ENCODE data around the gene ERCC8. TPM values are rescaled to one million over a fixed set of nuclear protein-coding genes. Genes with fewer than 3 reads are reported as not detected.

Gene ERCC8
- total RNA-seq, 4 donors from 2014 or later = 5.0 to 29.1 (median 11.9) TPM

GRCh38 chr5:60835554-60835953 lies 109.3 kb downstream of the ERCC8 start:
- WGBS, 2 donors = 46 to 48% methylated on average over 5 of the region's 5 CpGs
- H3K4me3 ChIP-seq (ENCODE audit: low read depth, poor library complexity, severe bottlenecking) = no peak overlapping the region
- no peak for DNase-seq (ENCODE audit: low spot score in 2 of 2)
- intact Hi-C loops (cut with DNase I; ENCODE audit: low total_unique reads) = no loop called here
- TF ChIP-seq POLR2A (IDR thresholded peaks at IDR 0.05) = no peak
- TF ChIP-seq, protein P1, sequence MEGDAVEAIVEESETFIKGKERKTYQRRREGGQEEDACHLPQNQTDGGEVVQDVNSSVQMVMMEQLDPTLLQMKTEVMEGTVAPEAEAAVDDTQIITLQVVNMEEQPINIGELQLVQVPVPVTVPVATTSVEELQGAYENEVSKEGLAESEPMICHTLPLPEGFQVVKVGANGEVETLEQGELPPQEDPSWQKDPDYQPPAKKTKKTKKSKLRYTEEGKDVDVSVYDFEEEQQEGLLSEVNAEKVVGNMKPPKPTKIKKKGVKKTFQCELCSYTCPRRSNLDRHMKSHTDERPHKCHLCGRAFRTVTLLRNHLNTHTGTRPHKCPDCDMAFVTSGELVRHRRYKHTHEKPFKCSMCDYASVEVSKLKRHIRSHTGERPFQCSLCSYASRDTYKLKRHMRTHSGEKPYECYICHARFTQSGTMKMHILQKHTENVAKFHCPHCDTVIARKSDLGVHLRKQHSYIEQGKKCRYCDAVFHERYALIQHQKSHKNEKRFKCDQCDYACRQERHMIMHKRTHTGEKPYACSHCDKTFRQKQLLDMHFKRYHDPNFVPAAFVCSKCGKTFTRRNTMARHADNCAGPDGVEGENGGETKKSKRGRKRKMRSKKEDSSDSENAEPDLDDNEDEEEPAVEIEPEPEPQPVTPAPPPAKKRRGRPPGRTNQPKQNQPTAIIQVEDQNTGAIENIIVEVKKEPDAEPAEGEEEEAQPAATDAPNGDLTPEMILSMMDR (IDR thresholded peaks at IDR 0.05) = no peak

- intact Hi-C loops (cut with DNase I; ENCODE audit: low total_unique reads) = no loop called here
- DNase-seq (ENCODE audit: low spot score in 2 of 2) = no peak
- no peak overlapping the region for H3K4me3 ChIP-seq (ENCODE audit: low read depth, poor library complexity, severe bottlenecking)
- no peak for TF ChIP-seq POLR2A (IDR thresholded peaks at IDR 0.05)
- TF ChIP-seq, protein P1 (IDR thresholded peaks at IDR 0.05) = no peak
Measured at GRCh38 chr5:60833520-60833919, 111.3 kb downstream of the ERCC8 start.

DNA sequence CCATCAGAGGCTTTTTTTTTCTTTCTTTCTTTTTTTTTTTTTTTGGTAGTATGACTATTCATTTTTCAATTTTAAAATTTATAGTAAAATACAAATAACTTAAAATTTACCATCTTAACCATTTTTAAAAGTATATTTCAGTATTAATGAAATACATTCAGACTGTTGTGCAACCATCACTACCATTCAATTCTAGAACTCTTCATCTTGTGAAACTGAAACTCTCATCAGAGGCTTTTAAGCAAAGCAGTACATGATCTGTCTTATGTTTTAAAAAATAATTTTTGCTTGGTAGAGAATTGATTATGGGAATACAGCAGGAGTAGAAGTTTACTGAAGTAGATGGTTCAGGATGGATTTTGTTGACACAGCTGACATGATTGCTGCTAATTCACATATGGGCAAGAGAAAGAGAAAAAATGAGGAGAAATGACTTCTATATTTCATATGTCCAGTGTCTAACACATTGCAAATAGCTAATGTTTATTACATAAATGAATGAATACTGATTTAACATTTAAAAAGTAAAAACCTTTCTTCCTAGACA lies 114.2 kb downstream of the ERCC8 start:
- no peak overlapping the region for H3K4me3 ChIP-seq (ENCODE audit: low read depth, poor library complexity, severe bottlenecking)
- no peak for TF ChIP-seq POLR2A (IDR thresholded peaks at IDR 0.05)
- TF ChIP-seq, protein P1 (IDR thresholded peaks at IDR 0.05) = no peak
- no peak for DNase-seq (ENCODE audit: low spot score in 2 of 2)
- intact Hi-C loops (cut with DNase I; ENCODE audit: low total_unique reads) = no loop called here

- no peak for TF ChIP-seq POLR2A (IDR thresholded peaks at IDR 0.05)
- TF ChIP-seq, protein P1 (IDR thresholded peaks at IDR 0.05) = no peak
- intact Hi-C loops (cut with DNase I; ENCODE audit: low total_unique reads) = no loop called here
- WGBS, 2 donors = 68 to 75% methylated on average over 2 of the region's 2 CpGs
- DNase-seq (ENCODE audit: low spot score in 2 of 2) = no peak
- no peak overlapping the region for H3K4me3 ChIP-seq (ENCODE audit: low read depth, poor library complexity, severe bottlenecking)
Measured at GRCh38 chr5:60829490-60830266, 115.2 kb downstream of the ERCC8 start.

- intact Hi-C loops (cut with DNase I; ENCODE audit: low total_unique reads) = no loop called here
- DNase-seq (ENCODE audit: low spot score in 2 of 2) = no peak
- no peak overlapping the region for H3K4me3 ChIP-seq (ENCODE audit: low read depth, poor library complexity, severe bottlenecking)
- 81 to 83% methylated on average over 1 of the region's 1 CpG for WGBS, 2 donors
- TF ChIP-seq, protein P1 (IDR thresholded peaks at IDR 0.05) = no peak
- TF ChIP-seq POLR2A (IDR thresholded peaks at IDR 0.05) = no peak
Measured at GRCh38 chr5:60827201-60827600, 117.7 kb downstream of the ERCC8 start.

DNA sequence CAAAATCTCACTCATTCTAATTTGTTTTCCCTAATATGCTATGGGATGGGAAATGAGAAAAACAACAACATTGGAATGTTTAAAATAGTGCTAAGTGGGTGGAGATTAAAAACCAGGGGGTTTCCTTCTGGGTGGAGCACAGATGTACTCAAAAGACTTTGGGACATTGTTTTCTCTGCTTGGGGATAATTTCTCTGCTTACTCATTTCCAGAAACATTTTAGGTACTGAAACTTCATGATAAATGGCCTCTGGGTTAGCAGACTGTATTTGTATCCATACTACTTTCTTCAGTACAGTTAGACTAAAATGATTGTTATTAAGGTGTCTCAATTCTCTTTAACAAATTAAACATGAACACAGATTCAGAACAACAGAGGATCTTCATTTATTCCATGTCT lies 118.2 kb downstream of the ERCC8 start:
- TF ChIP-seq, protein P1 (IDR thresholded peaks at IDR 0.05) = no peak
- TF ChIP-seq POLR2A (IDR thresholded peaks at IDR 0.05) = no peak
- intact Hi-C loops (cut with DNase I; ENCODE audit: low total_unique reads) = no loop called here
- no peak overlapping the region for H3K4me3 ChIP-seq (ENCODE audit: low read depth, poor library complexity, severe bottlenecking)
- DNase-seq (ENCODE audit: low spot score in 2 of 2) = no peak

Data from lower leg skin (tissue), 4 donors.